Activated T-cell treated with anti-CD3 and anti-CD28 coated beads for 1 hour (primary cell): ENCODE measurements around the gene ADCY2.

ENCODE experiments used
- DNase-seq: peaks from one replicate; pipeline ENCODE4 v3.0.0-alpha.2; 2020; ENCODE audit warnings: low read depth

The ADCY2 gene

GRCh38 chr5:7437836-7438235 lies 41.9 kb downstream of the ADCY2 start:
- no peak for DNase-seq

- DNase-seq: no peak
Measured at GRCh38 chr5:7445068-7445467, 49.1 kb downstream of the ADCY2 start.

- DNase-seq: no peak
Measured at GRCh38 chr5:7445831-7446230, 49.9 kb downstream of the ADCY2 start.

GRCh38 chr5:7446913-7447312 lies 51.0 kb downstream of the ADCY2 start:
- no peak for DNase-seq

GRCh38 chr5:7453947-7454346 lies 58.0 kb downstream of the ADCY2 start:
- no peak for DNase-seq

- no peak for DNase-seq
Measured at GRCh38 chr5:7456206-7456605, 60.3 kb downstream of the ADCY2 start.

- no peak for DNase-seq
Measured at GRCh38 chr5:7461371-7461770, 65.4 kb downstream of the ADCY2 start.

- no peak for DNase-seq
Measured at GRCh38 chr5:7462758-7463157, 66.8 kb downstream of the ADCY2 start.

GRCh38 chr5:7464182-7464581 lies 68.2 kb downstream of the ADCY2 start:
- no peak for DNase-seq

GRCh38 chr5:7467179-7467578 lies 71.2 kb downstream of the ADCY2 start:
- DNase-seq: no peak

GRCh38 chr5:7468742-7469141 lies 72.8 kb downstream of the ADCY2 start:
- DNase-seq: no peak

- no peak for DNase-seq
Measured at GRCh38 chr5:7471710-7472109, 75.8 kb downstream of the ADCY2 start.

- no peak for DNase-seq
Measured at GRCh38 chr5:7473115-7473514, 77.2 kb downstream of the ADCY2 start.

GRCh38 chr5:7473668-7474215 lies 77.8 kb downstream of the ADCY2 start:
- no peak for DNase-seq

GRCh38 chr5:7474821-7475403 lies 79.0 kb downstream of the ADCY2 start:
- DNase-seq: no peak

GRCh38 chr5:7478459-7478858 lies 82.5 kb downstream of the ADCY2 start:
- no peak for DNase-seq

GRCh38 chr5:7488734-7489133 lies 92.8 kb downstream of the ADCY2 start:
- no peak for DNase-seq

- no peak for DNase-seq
Measured at GRCh38 chr5:7492371-7492770, 96.4 kb downstream of the ADCY2 start.

- no peak for DNase-seq
Measured at GRCh38 chr5:7493081-7493480, 97.1 kb downstream of the ADCY2 start.

GRCh38 chr5:7493622-7494021 lies 97.7 kb downstream of the ADCY2 start:
- no peak for DNase-seq

- DNase-seq: no peak
Measured at GRCh38 chr5:7494481-7495130, 98.7 kb downstream of the ADCY2 start.

- DNase-seq: no peak
Measured at GRCh38 chr5:7495131-7495517, 99.2 kb downstream of the ADCY2 start.

GRCh38 chr5:7500256-7500655 lies 104.3 kb downstream of the ADCY2 start:
- DNase-seq: no peak

- no peak for DNase-seq
Measured at GRCh38 chr5:7501061-7501460, 105.1 kb downstream of the ADCY2 start.
